Muscle layer of colon (tissue), 2 donors: ENCODE data around the gene RTN4RL1.
"Not testable (repeated sequence)": the region's sequence is repeated elsewhere in the genome, so short reads cannot be mapped to it uniquely, and the experiment has no call there.

Source experiments
- H3K27ac ChIP-seq: one replicate; pipeline ENCODE4 v1.7.0; 2013; ENCODE audit warnings: low read depth, mild to moderate bottlenecking, low read length, moderate library complexity
- H3K27me3 ChIP-seq, 2 donors: one replicate each; pipeline ENCODE4 v1.7.0; 2013; ENCODE audit warnings: low read length in 2 of 2, mild to moderate bottlenecking in 2 of 2; ENCODE audit not compliant: insufficient read depth in 2 of 2, control insufficient read depth in 1 of 2
- H3K36me3 ChIP-seq: one replicate; pipeline ENCODE4 v1.7.0; 2013; ENCODE audit warnings: mild to moderate bottlenecking, low read length; ENCODE audit not compliant: insufficient read depth
- H3K4me1 ChIP-seq: one replicate; pipeline ENCODE4 v1.7.0; 2013; ENCODE audit warnings: mild to moderate bottlenecking, low read length; ENCODE audit not compliant: insufficient read depth
- H3K4me3 ChIP-seq, 2 donors: one replicate each; pipeline ENCODE4 v1.7.0; 2013; ENCODE audit warnings: low read length in 2 of 2, low read depth in 1 of 2, mild to moderate bottlenecking in 1 of 2, moderate library complexity in 1 of 2
- H3K9ac ChIP-seq: one replicate; pipeline ENCODE4 v1.7.0; 2013; ENCODE audit warnings: low read length
- H3K9me3 ChIP-seq: one replicate; pipeline ENCODE4 v1.7.0; 2013; ENCODE audit warnings: mild to moderate bottlenecking, low read length
- donor health status: abdominal sarcoma.
- donor health status: Adenocarcinoma of cecum.

RTN4RL1 gene

DNA sequence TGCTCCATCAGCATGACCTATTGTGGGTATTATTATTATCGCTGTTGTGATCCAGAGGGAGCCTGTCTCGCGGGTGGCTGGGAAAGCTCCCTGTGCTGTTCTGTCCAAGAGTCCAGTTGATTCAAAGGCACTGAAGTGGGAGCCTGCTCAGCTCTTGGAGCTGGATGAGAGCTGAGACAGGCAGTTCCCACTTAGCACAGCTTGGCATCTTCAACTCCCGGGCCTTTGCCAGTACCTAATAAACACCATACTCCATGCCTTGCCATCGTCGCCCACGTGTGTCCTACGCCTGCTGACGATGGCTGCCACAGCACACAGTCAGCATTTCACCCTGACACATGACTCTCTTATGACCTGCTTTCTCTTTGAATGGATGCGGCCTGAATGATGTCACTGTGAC, 32.6 kb downstream of the RTN4RL1 start:
- Histone ChIP-seq H3K27me3 (no peaks in the 10 kb centered on the region), H3K9me3 (no peaks in the 10 kb centered on the region), H3K4me1 (peaks cover 3% of the 10 kb centered on the region), H3K27ac (no peak overlapping the region), H3K36me3 (no peaks in the 10 kb centered on the region), H3K4me3 (no peak overlapping the region), H3K9ac (no peak overlapping the region)

DNA sequence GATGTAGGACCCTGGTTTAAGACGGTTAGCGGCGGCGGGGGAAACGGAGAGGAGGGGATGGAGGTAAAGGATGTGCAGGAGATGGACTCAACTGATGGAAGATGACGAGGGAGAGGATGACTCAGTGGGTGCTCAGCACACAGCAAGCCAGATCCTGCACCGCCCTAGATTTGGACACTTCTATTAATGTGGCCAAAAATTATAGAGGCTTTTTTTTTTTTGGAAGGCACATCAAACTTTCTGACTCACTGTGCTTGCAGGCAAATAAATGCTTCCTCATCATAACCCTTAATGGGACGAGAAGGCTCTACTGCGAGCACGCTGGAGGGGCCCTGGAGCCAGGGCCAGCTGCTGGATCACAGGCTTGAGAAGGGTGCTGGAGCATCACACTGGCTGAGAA, 36.0 kb downstream of the RTN4RL1 start:
- Histone ChIP-seq H3K4me3 (no peak overlapping the region), H3K9me3 (no peaks in the 10 kb centered on the region), H3K27me3 (no peaks in the 10 kb centered on the region)

GRCh38 chr17:1986783-1987451, 38.2 kb downstream of the RTN4RL1 start:
- Histone ChIP-seq H3K9me3 (no peaks in the 10 kb centered on the region), H3K36me3 (no peaks in the 10 kb centered on the region), H3K27me3 (no peaks in the 10 kb centered on the region), H3K27ac (no peak overlapping the region), H3K9ac (no peak overlapping the region), H3K4me1 (no peaks in the 10 kb centered on the region), H3K4me3 (no peak overlapping the region)

More for the DNA sequence above, 36.0 kb downstream of the RTN4RL1 start:
- H3K9ac ChIP-seq = no peak overlapping the region
- H3K4me1 ChIP-seq = no peaks in the 10 kb centered on the region
- H3K36me3 ChIP-seq = no peaks in the 10 kb centered on the region
- H3K27ac ChIP-seq = no peak overlapping the region

GRCh38 chr17:1985686-1986085, 39.4 kb downstream of the RTN4RL1 start:
- Histone ChIP-seq H3K36me3 (no peaks in the 10 kb centered on the region), H3K9me3 (no peaks in the 10 kb centered on the region), H3K4me3 (no peak overlapping the region), H3K27ac (no peak overlapping the region), H3K9ac (no peak overlapping the region), H3K27me3 (no peaks in the 10 kb centered on the region), H3K4me1 (no peaks in the 10 kb centered on the region)

DNA sequence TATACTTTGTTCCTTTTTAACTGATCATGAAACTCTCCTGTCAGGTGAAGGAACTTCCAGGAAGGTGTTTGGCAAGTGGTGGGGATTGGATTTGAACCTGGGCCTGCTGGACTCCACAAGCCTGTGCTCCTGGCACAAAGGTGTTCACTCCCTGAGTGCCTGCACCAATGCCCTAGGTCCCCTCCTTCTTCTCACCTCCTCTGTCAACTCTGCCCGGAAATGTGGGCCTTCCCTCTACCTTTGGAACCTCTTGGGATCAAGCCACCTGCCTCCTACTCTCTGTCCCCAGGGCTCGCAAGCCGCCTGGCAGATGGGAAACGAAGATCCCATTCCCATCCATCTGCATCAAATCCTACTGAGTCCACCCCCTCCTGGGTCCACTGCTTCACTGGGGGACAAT, 40.0 kb downstream of the RTN4RL1 start:
- no peaks in the 10 kb centered on the region for H3K4me1 ChIP-seq
- H3K27ac ChIP-seq = no peak overlapping the region
- no peak overlapping the region for H3K4me3 ChIP-seq
- no peaks in the 10 kb centered on the region for H3K36me3 ChIP-seq
- H3K9ac ChIP-seq = no peak overlapping the region
- H3K9me3 ChIP-seq = no peaks in the 10 kb centered on the region
- H3K27me3 ChIP-seq = no peaks in the 10 kb centered on the region

DNA sequence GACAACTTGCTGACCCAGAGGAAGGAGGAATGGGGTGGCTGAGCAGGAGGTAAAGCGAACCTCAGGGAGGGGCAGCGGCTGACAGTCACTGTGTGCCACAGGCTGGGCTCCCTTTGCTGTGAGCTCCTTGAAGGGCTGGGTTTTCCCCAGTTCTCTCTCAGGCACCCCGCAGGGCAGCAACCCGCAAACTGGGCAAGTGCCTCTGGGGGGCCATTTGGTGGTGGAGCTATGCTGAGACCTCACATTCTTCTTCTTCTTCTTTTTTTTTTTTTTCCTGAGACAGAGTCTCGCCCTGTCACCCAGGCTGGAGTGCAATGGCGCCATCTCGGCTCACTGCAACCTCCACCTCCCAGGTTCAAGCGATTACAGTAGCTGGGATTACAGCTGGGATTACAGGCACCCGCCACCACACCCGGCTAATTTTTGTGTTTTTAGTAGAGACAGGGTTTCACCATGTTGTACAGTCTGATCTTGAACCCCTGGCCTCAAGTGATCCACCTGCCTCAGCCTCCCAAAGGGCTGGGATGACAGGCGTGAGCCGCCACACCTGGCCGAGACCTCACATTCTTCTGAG, 42.3 kb downstream of the RTN4RL1 start:
- H3K9me3 ChIP-seq, H3K4me1 ChIP-seq, H3K9ac ChIP-seq, H3K27ac ChIP-seq, H3K27me3 ChIP-seq, H3K36me3 ChIP-seq, H3K4me3 ChIP-seq: not testable (repeated sequence)

DNA sequence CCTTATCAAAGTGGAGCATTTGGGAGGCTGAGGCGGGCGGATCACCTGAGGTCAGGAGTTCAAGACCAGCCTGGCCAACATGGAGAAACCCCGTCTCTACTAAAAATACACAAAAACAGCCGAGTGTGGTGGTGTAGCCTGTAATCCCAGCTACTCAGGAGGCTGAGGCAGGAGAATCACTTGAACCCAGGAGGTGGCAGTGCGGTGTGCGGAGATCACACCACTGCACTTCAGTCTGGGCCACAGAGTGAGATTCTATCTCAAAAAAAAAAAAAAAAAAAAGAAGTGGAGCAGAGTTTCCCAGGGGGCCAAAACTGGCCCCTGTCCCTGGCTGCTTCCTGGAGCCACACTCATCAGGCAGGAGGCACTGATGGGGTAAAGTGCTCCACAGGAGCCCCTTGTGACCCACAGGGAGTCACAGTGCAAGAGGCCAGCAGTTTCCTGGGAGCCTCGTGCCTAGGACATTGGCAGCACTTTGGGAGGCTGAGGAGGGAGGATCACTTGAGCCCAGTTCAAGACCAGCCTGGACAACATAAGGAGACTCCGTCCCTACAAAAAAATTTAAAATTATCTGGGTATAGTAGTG, 44.4 kb downstream of the RTN4RL1 start:
- H3K36me3 ChIP-seq = no peaks in the 10 kb centered on the region
- no peak overlapping the region for H3K27ac ChIP-seq
- H3K9me3 ChIP-seq = no peaks in the 10 kb centered on the region
- no peaks in the 10 kb centered on the region for H3K4me1 ChIP-seq
- H3K9ac ChIP-seq = no peak overlapping the region
- peaks cover 14 to 26% of the 10 kb centered on the region in 2 donors for H3K27me3 ChIP-seq
- no peak overlapping the region for H3K4me3 ChIP-seq

DNA sequence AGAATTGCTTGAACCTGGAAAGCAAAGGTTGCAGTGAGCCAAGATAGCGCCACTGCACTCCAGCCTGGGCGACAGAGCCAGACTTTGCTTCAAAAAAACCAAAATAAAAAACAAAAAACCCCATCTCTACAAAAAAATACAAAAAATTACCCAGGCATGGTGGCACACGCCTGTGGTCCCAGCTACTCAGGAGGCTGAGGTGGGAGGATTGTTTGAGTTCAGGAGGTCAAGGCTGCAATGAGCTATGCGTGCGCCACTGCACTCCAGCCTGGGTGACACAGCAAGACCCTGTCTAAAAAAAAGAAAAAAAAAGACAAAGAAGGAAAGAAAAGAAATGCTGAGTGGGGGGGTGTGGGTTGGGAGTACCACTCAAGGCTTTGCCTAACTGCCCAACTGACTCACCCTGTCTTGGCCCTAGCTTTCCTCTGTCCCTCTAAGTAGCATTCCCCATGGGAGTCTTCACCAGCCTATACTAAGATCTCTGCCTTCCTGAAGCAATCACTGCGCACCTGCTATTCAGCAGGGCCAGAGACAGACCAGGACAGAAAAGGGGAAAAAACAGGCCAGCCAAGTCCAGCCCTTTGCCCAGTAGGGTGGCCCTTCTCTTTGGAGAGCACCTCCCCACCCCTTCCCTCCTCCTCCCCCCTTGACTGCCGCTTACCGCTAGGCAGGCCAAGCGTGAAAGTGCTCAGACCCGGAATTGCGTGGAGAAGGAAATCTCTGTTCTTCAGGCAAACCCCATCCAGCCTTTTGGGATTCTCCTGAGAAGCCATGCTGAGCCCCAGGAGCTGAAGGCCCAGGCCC, 45.8 kb downstream of the RTN4RL1 start:
- H3K36me3 ChIP-seq = no peaks in the 10 kb centered on the region
- no peaks in the 10 kb centered on the region for H3K4me1 ChIP-seq
- H3K27me3 ChIP-seq = peaks cover 14 to 35% of the 10 kb centered on the region in 2 donors
- no peak overlapping the region for H3K4me3 ChIP-seq
- H3K9me3 ChIP-seq = no peaks in the 10 kb centered on the region
- no peak overlapping the region for H3K27ac ChIP-seq
- no peak overlapping the region for H3K9ac ChIP-seq

DNA sequence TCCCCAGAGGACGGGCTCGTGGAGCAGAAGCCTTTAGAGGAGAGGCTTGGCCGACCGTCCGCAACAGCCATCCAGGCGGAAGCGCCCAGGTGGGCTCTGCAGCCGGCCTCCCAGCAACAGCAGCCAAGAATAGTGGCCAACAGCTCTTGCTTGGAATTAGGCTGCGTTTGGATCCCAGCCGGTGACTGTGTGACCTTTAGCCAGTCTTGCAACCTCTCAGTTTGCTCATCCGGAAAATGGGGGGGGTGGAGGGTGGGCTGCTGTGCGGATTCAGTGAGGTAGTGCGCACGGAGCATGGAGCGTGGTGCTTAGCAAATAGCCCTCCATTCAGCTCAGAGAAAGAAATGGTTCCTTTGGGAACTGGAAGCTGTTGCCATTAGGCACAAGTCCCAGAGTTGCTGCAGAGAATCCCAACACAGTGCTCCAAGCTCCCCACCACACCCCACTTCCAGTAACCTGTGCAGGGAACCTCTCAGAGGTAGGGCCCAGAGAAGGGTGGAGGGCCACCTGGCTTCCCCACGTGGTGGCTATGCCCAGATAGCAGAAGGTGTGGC, 46.7 kb downstream of the RTN4RL1 start:
- no peaks in the 10 kb centered on the region for H3K4me1 ChIP-seq
- peaks cover 14 to 35% of the 10 kb centered on the region in 2 donors for H3K27me3 ChIP-seq
- H3K9ac ChIP-seq = no peak overlapping the region
- H3K27ac ChIP-seq = no peak overlapping the region
- no peaks in the 10 kb centered on the region for H3K36me3 ChIP-seq
- H3K4me3 ChIP-seq = no peak overlapping the region
- no peaks in the 10 kb centered on the region for H3K9me3 ChIP-seq

GRCh38 chr17:1977583-1978395, 47.3 kb downstream of the RTN4RL1 start:
- Histone ChIP-seq H3K9ac (no peak overlapping the region), H3K9me3 (no peaks in the 10 kb centered on the region), H3K4me1 (no peaks in the 10 kb centered on the region), H3K27me3 (peaks cover 14 to 35% of the 10 kb centered on the region in 2 donors), H3K4me3 (no peak overlapping the region), H3K36me3 (no peaks in the 10 kb centered on the region), H3K27ac (no peak overlapping the region)

DNA sequence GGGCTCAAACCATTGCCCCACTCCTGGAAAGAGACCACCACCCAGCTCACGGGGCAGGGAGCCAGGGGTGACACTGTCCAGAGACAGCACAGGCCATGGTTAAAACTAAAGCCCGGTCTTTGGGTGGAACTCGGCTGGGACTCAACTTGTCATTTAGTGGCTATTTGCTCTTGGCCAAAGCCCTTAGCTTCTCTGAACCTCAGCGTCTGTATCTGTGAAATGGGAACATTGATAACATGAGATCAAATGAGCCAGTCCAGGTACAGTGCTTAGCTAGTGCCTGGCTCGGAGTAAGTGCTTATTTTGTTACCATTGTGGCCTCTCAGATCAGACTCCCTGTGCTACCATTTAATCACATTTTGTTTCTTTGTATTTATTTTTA, 48.5 kb downstream of the RTN4RL1 start:
- Histone ChIP-seq H3K9me3 (no peaks in the 10 kb centered on the region), H3K4me1 (no peaks in the 10 kb centered on the region), H3K27me3 (peaks cover 14 to 35% of the 10 kb centered on the region in 2 donors), H3K27ac (no peak overlapping the region), H3K9ac (no peak overlapping the region), H3K36me3 (no peaks in the 10 kb centered on the region), H3K4me3 (no peak overlapping the region)
